ENCODE data around the gene RNF181.

DNA sequence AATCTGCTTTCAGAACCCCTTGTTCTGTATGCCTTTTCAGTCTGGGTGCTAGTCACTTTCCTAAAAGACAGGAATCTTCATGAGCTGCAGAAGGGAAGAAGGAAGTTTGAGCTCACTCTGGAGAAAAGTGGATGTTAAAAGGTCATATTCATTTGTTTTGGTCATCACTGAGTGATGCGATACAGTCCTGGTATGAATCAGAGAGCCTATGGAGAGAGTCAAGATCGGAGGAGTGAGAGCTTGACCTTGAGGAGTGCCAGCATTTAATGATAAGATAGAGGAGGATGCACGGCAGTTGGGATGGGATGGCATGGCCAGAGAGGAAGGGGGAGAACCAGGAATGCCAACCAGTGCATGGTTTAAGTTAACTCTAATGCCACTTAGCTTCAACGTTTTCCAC is 40.1 kb downstream of the RNF181 start:
- TF ChIP-seq POLR2AphosphoS5 (IDR thresholded peaks at IDR 0.05; ENCODE audit: borderline replicate concordance, low read depth, low read length) (no peak), EZH2 (IDR thresholded peaks at IDR 0.05) (no peak)

Data from SK-N-MC (cell line).